GM12875 (cell line): Measurements from ENCODE around the gene AGPAT2.
A peak's percentile ranks its signal among the peaks of the same experiment; 100 is the strongest.

Experiments
- H3K4me3 ChIP-seq: one replicate; pipeline ENCODE4 v1.5.1; 2011; ENCODE audit warnings: low read depth, low read length, control low read depth
- CTCF ChIP-seq: IDR thresholded peaks from 2 replicates; pipeline ENCODE4 v1.5.1; 2011; ENCODE audit warnings: low read depth, mild to moderate bottlenecking, control low read depth, inconsistent platforms, low read length, moderate library complexity, borderline replicate concordance; ENCODE audit not compliant: insufficient read depth

The AGPAT2 gene

GRCh38 chr9:136645903-136646754 is 41.1 kb downstream of the AGPAT2 start:
- H3K4me3 ChIP-seq, result no peak overlapping the region
- TF ChIP-seq CTCF, result no peak

GRCh38 chr9:136645352-136645902 is 41.8 kb downstream of the AGPAT2 start:
- TF ChIP-seq CTCF, result no peak
- H3K4me3 ChIP-seq, result no peak overlapping the region

GRCh38 chr9:136644593-136645351 is 42.5 kb downstream of the AGPAT2 start:
- no peak overlapping the region for H3K4me3 ChIP-seq
- TF ChIP-seq CTCF, result peak; percentile 92

- no peak overlapping the region for H3K4me3 ChIP-seq
Measured at GRCh38 chr9:136644343-136644592, 43.0 kb downstream of the AGPAT2 start.

GRCh38 chr9:136643596-136644342 is 43.5 kb downstream of the AGPAT2 start:
- TF ChIP-seq CTCF, result no peak
- H3K4me3 ChIP-seq, result no peak overlapping the region

More at GRCh38 chr9:136644343-136644592, 43.0 kb downstream of the AGPAT2 start:
- no peak for TF ChIP-seq CTCF

GRCh38 chr9:136642439-136642921 is 44.8 kb downstream of the AGPAT2 start:
- no peak overlapping the region for H3K4me3 ChIP-seq
- TF ChIP-seq CTCF, result no peak
